ENCODE results near the gene ZDHHC13. TPM values are rescaled to one million over a fixed set of nuclear protein-coding genes. Genes with fewer than 3 reads are reported as not detected.

ZDHHC13 gene
- polyA plus RNA-seq, 1 donor from 2014 or later, result 70.0 TPM

DNA sequence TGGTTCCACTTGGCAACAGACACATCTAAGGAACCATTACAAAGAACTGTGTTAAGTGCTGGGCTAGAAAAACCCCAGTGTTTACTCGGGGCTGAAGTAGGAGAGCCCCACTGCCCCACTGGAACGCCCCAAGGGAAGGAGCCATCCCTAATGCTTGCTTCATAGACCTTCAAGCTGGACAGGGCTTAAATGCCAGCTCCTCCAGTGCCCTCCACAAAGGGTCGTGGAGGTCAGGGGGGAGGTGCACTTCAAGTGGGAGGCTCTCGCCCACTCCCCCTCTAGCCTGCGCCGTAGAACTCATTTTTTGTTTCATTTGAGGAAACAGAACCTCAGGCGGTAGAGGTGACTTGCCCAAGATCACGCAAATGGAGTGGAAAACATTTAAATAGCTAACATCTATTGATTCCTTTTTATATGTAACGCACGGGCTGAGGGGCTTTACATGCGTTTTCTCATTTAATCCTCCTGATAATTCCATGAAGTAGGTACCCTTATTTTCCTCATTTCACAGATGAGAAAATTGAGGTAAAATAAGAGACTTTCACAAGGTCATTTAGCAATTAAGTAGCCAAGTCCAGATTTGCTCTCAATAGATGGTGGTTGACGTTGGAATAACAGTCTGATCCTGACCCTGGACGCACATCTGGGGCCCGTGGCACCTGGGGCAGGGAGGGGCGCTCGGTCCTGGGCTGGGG is 545 bp upstream of the ZDHHC13 start:
- no peak overlapping the region for H3K4me2 ChIP-seq (ENCODE audit: low read length)
- no peaks in the 10 kb centered on the region for H3K27me3 ChIP-seq (ENCODE audit: insufficient read depth, low read depth, low read length)
- no peaks in the 10 kb centered on the region for H4K20me1 ChIP-seq (ENCODE audit: insufficient read depth)
- peaks cover 8% of the 10 kb centered on the region for H3K79me2 ChIP-seq (replicated peaks; ENCODE audit: insufficient read depth, low read length)
- TF ChIP-seq POLR2AphosphoS5 (IDR thresholded peaks at IDR 0.05) (no peak), SMC3 (conservative IDR thresholded peaks at IDR 0.05; ENCODE audit: poor library complexity) (no peak), TAF1 (IDR thresholded peaks at IDR 0.05; ENCODE audit: low read depth) (no peak)
- TF ChIP-seq, protein P1, sequence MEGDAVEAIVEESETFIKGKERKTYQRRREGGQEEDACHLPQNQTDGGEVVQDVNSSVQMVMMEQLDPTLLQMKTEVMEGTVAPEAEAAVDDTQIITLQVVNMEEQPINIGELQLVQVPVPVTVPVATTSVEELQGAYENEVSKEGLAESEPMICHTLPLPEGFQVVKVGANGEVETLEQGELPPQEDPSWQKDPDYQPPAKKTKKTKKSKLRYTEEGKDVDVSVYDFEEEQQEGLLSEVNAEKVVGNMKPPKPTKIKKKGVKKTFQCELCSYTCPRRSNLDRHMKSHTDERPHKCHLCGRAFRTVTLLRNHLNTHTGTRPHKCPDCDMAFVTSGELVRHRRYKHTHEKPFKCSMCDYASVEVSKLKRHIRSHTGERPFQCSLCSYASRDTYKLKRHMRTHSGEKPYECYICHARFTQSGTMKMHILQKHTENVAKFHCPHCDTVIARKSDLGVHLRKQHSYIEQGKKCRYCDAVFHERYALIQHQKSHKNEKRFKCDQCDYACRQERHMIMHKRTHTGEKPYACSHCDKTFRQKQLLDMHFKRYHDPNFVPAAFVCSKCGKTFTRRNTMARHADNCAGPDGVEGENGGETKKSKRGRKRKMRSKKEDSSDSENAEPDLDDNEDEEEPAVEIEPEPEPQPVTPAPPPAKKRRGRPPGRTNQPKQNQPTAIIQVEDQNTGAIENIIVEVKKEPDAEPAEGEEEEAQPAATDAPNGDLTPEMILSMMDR (IDR thresholded peaks at IDR 0.05; ENCODE audit: poor library complexity, severe bottlenecking), result no peak
- peak overlapping the region; percentile 80 for H3K4me3 ChIP-seq (ENCODE audit: low read length)
- no peaks in the 10 kb centered on the region for H3K9me3 ChIP-seq (ENCODE audit: low read length)
- H3K27ac ChIP-seq (ENCODE audit: low read length), result no peak overlapping the region
- peak overlapping the region; percentile 90 for H2AFZ ChIP-seq (ENCODE audit: low read depth, low read length)
- no peaks in the 10 kb centered on the region for H3F3A ChIP-seq (ENCODE audit: insufficient read depth, low read length, poor library complexity, severe bottlenecking)
- H3K36me3 ChIP-seq (ENCODE audit: insufficient read depth, low read length), result peaks cover 2% of the 10 kb centered on the region
- no peak overlapping the region for H3K9ac ChIP-seq (ENCODE audit: low read length)
- H3K9me2 ChIP-seq (ENCODE audit: insufficient read depth, low read length), result no peaks in the 10 kb centered on the region

DNA sequence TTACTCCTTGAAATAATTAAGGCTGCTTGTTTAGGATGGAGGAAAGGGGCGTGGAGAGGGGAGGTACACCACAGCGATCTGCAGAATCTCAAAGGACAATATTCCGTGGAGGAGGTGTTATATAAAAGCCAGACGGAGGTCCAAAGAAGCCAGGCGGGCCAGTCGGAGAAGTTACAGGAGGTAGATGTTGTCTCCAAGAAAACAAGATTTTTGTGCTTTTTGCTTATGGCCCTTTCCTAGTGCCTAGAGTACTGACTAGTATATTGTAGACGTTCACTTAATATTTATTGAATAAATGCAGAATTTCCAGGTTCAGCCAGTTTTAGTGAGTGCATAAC is 761 bp downstream of the ZDHHC13 start:
- H3K9me3 ChIP-seq (ENCODE audit: low read length), result no peaks in the 10 kb centered on the region
- H3K4me2 ChIP-seq (ENCODE audit: low read length), result peak overlapping the region; percentile 75
- peaks cover 6% of the 10 kb centered on the region for H3K36me3 ChIP-seq (ENCODE audit: insufficient read depth, low read length)
- H3K9me2 ChIP-seq (ENCODE audit: insufficient read depth, low read length), result no peaks in the 10 kb centered on the region
- peaks cover 8% of the 10 kb centered on the region for H3K79me2 ChIP-seq (replicated peaks; ENCODE audit: insufficient read depth, low read length)
- H3K27me3 ChIP-seq (ENCODE audit: insufficient read depth, low read depth, low read length), result no peaks in the 10 kb centered on the region
- no peak overlapping the region for H3K27ac ChIP-seq (ENCODE audit: low read length)
- TF ChIP-seq RAD21 (conservative IDR thresholded peaks at IDR 0.05), result no peak
- no peak for TF ChIP-seq EP300 (conservative IDR thresholded peaks at IDR 0.05; ENCODE audit: poor library complexity, severe bottlenecking)
- TF ChIP-seq TAF1 (IDR thresholded peaks at IDR 0.05; ENCODE audit: low read depth), result no peak
- TF ChIP-seq POLR2AphosphoS5 (IDR thresholded peaks at IDR 0.05), result no peak
- TF ChIP-seq, protein P1 (IDR thresholded peaks at IDR 0.05; ENCODE audit: poor library complexity, severe bottlenecking), result no peak
- no peak for TF ChIP-seq SMC3 (conservative IDR thresholded peaks at IDR 0.05; ENCODE audit: poor library complexity)
- H3F3A ChIP-seq (ENCODE audit: insufficient read depth, low read length, poor library complexity, severe bottlenecking), result no peaks in the 10 kb centered on the region
- H3K4me3 ChIP-seq (ENCODE audit: low read length), result peak overlapping the region; percentile 80
- H3K9ac ChIP-seq (ENCODE audit: low read length), result peak overlapping the region; percentile 85
- H2AFZ ChIP-seq (ENCODE audit: low read depth, low read length), result peak overlapping the region; percentile 90
- no peaks in the 10 kb centered on the region for H4K20me1 ChIP-seq (ENCODE audit: insufficient read depth)

DNA sequence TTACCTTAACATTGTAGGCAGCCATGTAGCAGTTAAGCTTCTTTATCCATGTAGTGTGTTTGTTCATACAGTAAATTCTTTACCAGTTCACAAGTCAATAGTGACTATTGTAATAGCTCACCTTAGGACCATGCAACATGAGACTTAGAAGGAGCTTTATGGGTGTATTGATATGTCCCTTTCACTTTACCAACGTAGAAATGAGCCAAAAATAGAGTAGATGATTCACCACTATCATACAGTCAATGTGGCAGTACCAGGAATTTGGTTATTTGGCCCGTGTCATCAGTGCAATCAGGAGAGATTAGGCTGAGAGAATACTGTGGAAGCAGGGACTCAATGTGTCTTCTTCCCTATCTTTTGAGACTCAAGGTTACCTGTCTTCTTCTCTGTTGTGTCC is 4.7 kb downstream of the ZDHHC13 start:
- peaks cover 8% of the 10 kb centered on the region for H3K79me2 ChIP-seq (replicated peaks; ENCODE audit: insufficient read depth, low read length)
- H3K27ac ChIP-seq (ENCODE audit: low read length), result no peak overlapping the region
- H3K4me3 ChIP-seq (ENCODE audit: low read length), result peak overlapping the region; percentile 1
- no peak for TF ChIP-seq EP300 (conservative IDR thresholded peaks at IDR 0.05; ENCODE audit: poor library complexity, severe bottlenecking)
- TF ChIP-seq, protein P2, sequence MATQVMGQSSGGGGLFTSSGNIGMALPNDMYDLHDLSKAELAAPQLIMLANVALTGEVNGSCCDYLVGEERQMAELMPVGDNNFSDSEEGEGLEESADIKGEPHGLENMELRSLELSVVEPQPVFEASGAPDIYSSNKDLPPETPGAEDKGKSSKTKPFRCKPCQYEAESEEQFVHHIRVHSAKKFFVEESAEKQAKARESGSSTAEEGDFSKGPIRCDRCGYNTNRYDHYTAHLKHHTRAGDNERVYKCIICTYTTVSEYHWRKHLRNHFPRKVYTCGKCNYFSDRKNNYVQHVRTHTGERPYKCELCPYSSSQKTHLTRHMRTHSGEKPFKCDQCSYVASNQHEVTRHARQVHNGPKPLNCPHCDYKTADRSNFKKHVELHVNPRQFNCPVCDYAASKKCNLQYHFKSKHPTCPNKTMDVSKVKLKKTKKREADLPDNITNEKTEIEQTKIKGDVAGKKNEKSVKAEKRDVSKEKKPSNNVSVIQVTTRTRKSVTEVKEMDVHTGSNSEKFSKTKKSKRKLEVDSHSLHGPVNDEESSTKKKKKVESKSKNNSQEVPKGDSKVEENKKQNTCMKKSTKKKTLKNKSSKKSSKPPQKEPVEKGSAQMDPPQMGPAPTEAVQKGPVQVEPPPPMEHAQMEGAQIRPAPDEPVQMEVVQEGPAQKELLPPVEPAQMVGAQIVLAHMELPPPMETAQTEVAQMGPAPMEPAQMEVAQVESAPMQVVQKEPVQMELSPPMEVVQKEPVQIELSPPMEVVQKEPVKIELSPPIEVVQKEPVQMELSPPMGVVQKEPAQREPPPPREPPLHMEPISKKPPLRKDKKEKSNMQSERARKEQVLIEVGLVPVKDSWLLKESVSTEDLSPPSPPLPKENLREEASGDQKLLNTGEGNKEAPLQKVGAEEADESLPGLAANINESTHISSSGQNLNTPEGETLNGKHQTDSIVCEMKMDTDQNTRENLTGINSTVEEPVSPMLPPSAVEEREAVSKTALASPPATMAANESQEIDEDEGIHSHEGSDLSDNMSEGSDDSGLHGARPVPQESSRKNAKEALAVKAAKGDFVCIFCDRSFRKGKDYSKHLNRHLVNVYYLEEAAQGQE (IDR thresholded peaks at IDR 0.05; ENCODE audit: borderline replicate concordance), result no peak
- no peak for TF ChIP-seq POLR2AphosphoS5 (IDR thresholded peaks at IDR 0.05)
- no peaks in the 10 kb centered on the region for H3K27me3 ChIP-seq (ENCODE audit: insufficient read depth, low read depth, low read length)
- H3K4me2 ChIP-seq (ENCODE audit: low read length), result no peak overlapping the region
- H3K9ac ChIP-seq (ENCODE audit: low read length), result no peak overlapping the region
- H2AFZ ChIP-seq (ENCODE audit: low read depth, low read length), result no peak overlapping the region
- H3K9me3 ChIP-seq (ENCODE audit: low read length), result no peaks in the 10 kb centered on the region
- peaks cover 12% of the 10 kb centered on the region for H3K36me3 ChIP-seq (ENCODE audit: insufficient read depth, low read length)
- H4K20me1 ChIP-seq (ENCODE audit: insufficient read depth), result no peaks in the 10 kb centered on the region
- no peaks in the 10 kb centered on the region for H3K9me2 ChIP-seq (ENCODE audit: insufficient read depth, low read length)
- no peaks in the 10 kb centered on the region for H3F3A ChIP-seq (ENCODE audit: insufficient read depth, low read length, poor library complexity, severe bottlenecking)

Measured in neural cell (in vitro differentiated cells).